IMR-90 (cell line): ENCODE measurements around the gene CD93. TPM values are rescaled to one million over a fixed set of nuclear protein-coding genes. Genes with fewer than 3 reads are reported as not detected.

Experiments
- ATAC-seq: fragments of 200-7000 bp; cut with Tn5 transposase; 2 replicates; pipeline ENCODE4 v1.9.1; 2020; ENCODE audit warnings: low read depth, mild to moderate bottlenecking, moderate library complexity
- BruUV-seq: library from RNA; stranded (reverse); fragments of 400-500 nt; replicated peaks from 2 replicates; lab custom pipeline; 2021; lab: Mats Ljungman, UMichigan
- CTCF ChIA-PET: fragments of 300-600 bp; formaldehyde crosslinking; extraction: SDS; loops from one replicate; lab custom pipeline; 2021; ENCODE audit warnings: antibody characterized with exemption; lab: Yijun Ruan, JAX
- POLR2A ChIA-PET: fragments of 300-600 bp; sonication (Branson Sonifier 250); formaldehyde crosslinking; loops from one replicate; lab custom pipeline; 2022; ENCODE audit warnings: antibody characterized with exemption; ENCODE audit not compliant: unreplicated experiment; lab: Charles Lee
- DNase-seq: peaks from one replicate; pipeline ENCODE4 v3.0.0; 2013
- H2AFZ ChIP-seq: replicated peaks from 2 replicates; pipeline ENCODE3; 2013; ENCODE audit warnings: low read length, mild to moderate bottlenecking; ENCODE audit not compliant: poor library complexity
- H2AK5ac ChIP-seq: 2 replicates; pipeline ENCODE4 v1.6.1; 2013; ENCODE audit warnings: low read depth, low read length, inconsistent platforms
- H2AK9ac ChIP-seq: replicated peaks from 2 replicates; pipeline ENCODE3; 2013; ENCODE audit warnings: mild to moderate bottlenecking, low read depth, low read length, moderate library complexity; ENCODE audit not compliant: poor library complexity
- H2BK120ac ChIP-seq: 2 replicates; pipeline ENCODE4 v1.6.1; 2013; ENCODE audit warnings: low read depth, low read length, inconsistent platforms
- H2BK15ac ChIP-seq: 3 replicates; pipeline ENCODE4 v1.6.1; 2013; ENCODE audit warnings: low read depth, low read length, inconsistent platforms
- H2BK20ac ChIP-seq: 2 replicates; pipeline ENCODE4 v1.6.1; 2013; ENCODE audit warnings: low read depth, mild to moderate bottlenecking, inconsistent platforms, low read length, moderate library complexity
- H2BK5ac ChIP-seq: 2 replicates; pipeline ENCODE4 v1.6.1; 2013; ENCODE audit warnings: mild to moderate bottlenecking, low read depth, low read length, inconsistent platforms; ENCODE audit not compliant: poor library complexity, severe bottlenecking
- H3K14ac ChIP-seq: replicated peaks from 2 replicates; pipeline ENCODE4 v1.6.1; 2013; ENCODE audit warnings: low read depth, low read length, inconsistent platforms
- H3K18ac ChIP-seq: 2 replicates; pipeline ENCODE4 v1.6.1; 2013; ENCODE audit warnings: low read depth, low read length, control low read depth
- H3K23ac ChIP-seq: 2 replicates; pipeline ENCODE4 v1.6.1; 2013; ENCODE audit warnings: low read depth, low read length, inconsistent platforms
- H3K27ac ChIP-seq: 2 replicates; pipeline ENCODE4 v1.5.1; 2013; ENCODE audit warnings: mild to moderate bottlenecking, control low read depth, low read length; ENCODE audit not compliant: insufficient read depth
- H3K27me3 ChIP-seq: 2 replicates; pipeline ENCODE4 v1.6.1; 2013; ENCODE audit warnings: low read length; ENCODE audit not compliant: control insufficient read depth, insufficient read depth
- H3K36me3 ChIP-seq: 2 replicates; pipeline ENCODE4 v1.6.1; 2013; ENCODE audit warnings: low read length, mixed read lengths; ENCODE audit not compliant: control insufficient read depth, insufficient read depth
- H3K4ac ChIP-seq: 2 replicates; pipeline ENCODE4 v1.6.1; 2013; ENCODE audit warnings: low read depth, low read length, inconsistent platforms
- H3K4me1 ChIP-seq: 2 replicates; pipeline ENCODE4 v1.6.1; 2013; ENCODE audit warnings: low read length, mixed read lengths; ENCODE audit not compliant: control insufficient read depth, insufficient read depth
- H3K4me2 ChIP-seq: 2 replicates; pipeline ENCODE4 v1.6.1; 2013; ENCODE audit warnings: low read depth, mild to moderate bottlenecking, control low read depth, low read length, moderate library complexity
- H3K4me3 ChIP-seq: 2 replicates; pipeline ENCODE4 v1.5.1; 2013; ENCODE audit warnings: low read depth, mild to moderate bottlenecking, control low read depth, low read length, moderate library complexity; ENCODE audit not compliant: insufficient read depth
- H3K56ac ChIP-seq: 2 replicates; pipeline ENCODE4 v1.6.1; 2013; ENCODE audit warnings: low read length, inconsistent platforms; ENCODE audit not compliant: insufficient read depth; ENCODE audit errors: extremely low read depth
- H3K79me1 ChIP-seq, 2 experiments: 2 replicates each; pipeline ENCODE4 v1.6.1; 2013; ENCODE audit warnings: low read length in 2 of 2, inconsistent platforms in 1 of 2, low read depth in 1 of 2
- H3K9ac ChIP-seq: 2 replicates; pipeline ENCODE4 v1.6.1; 2013; ENCODE audit warnings: low read depth, low read length, control low read depth
- H3K9me1 ChIP-seq: 2 replicates; pipeline ENCODE4 v1.6.1; 2013; ENCODE audit warnings: low read length, inconsistent platforms; ENCODE audit not compliant: insufficient read depth
- H3K9me3 ChIP-seq: 2 replicates; pipeline ENCODE4 v1.6.1; 2013; ENCODE audit warnings: low read length; ENCODE audit not compliant: control insufficient read depth, insufficient read depth
- H4K20me1 ChIP-seq: 2 replicates; pipeline ENCODE4 v1.6.1; 2013; ENCODE audit warnings: low read length, inconsistent platforms; ENCODE audit not compliant: insufficient read depth
- H4K5ac ChIP-seq: 2 replicates; pipeline ENCODE4 v1.6.1; 2013; ENCODE audit warnings: mild to moderate bottlenecking, low read depth, low read length, control low read depth
- H4K8ac ChIP-seq, 2 experiments: 2 replicates each; pipeline ENCODE4 v1.6.1; 2013; ENCODE audit warnings: low read depth in 2 of 2, low read length in 2 of 2, control low read depth in 1 of 2, inconsistent platforms in 1 of 2
- H4K91ac ChIP-seq: 2 replicates; pipeline ENCODE4 v1.6.1; 2013; ENCODE audit warnings: low read depth, low read length, inconsistent platforms; ENCODE audit not compliant: insufficient read depth
- BHLHE40 ChIP-seq: fragments of 150-350 bp; IDR thresholded peaks from 2 replicates; pipeline ENCODE4 v1.6.1; 2016; ENCODE audit warnings: mild to moderate bottlenecking, low read depth, low read length
- WGBS, 2 experiments: methylation state at CpG; one replicate each; pipeline versions ENCODE4 v1.1.5 to v1.1.7; 2013; ENCODE audit warnings: missing lambda C conversion rate in 2 of 2; ENCODE audit not compliant: insufficient read length in 1 of 2; ENCODE audit errors: extremely low coverage in 2 of 2; 5-methylcytosine and 5-hydroxymethylcytosine counted together
- dilution Hi-C: fragments of 300-500 bp; cut with HindIII; formaldehyde crosslinking; loops from one replicate; pipeline ENCODE4 v1.14.3; 2018; ENCODE audit warnings: low sequenced_read_pairs; ENCODE audit not compliant: unreplicated experiment
- in situ Hi-C: fragments of 300-500 bp; cut with MboI; formaldehyde crosslinking; loops from 3 replicates; pipeline ENCODE4 v1.14.3; 2019; ENCODE audit warnings: low sequenced_read_pairs, inconsistent platforms, mixed read lengths
- intact Hi-C: fragments of 100-400 bp; cut with micrococcal nuclease; formaldehyde crosslinking; loops from 2 replicates; pipeline ENCODE4 v1.10.0; 2022
- polyA plus RNA-seq, 3 experiments: library from polyadenylated mRNA; depleted of rRNA; stranded (reverse); fragments of >200 nt; gene quantifications; 2 replicates each; pipeline ENCODE4 v1.2.3, GENCODE V29; 2012; ENCODE audit warnings: low replicate concordance in 1 of 3
- total RNA-seq: library from RNA; depleted of rRNA; stranded (reverse); fragments of >200 nt; gene quantifications from 2 replicates; pipeline ENCODE4 v1.2.3, GENCODE V29; 2012
- TF ChIP-seq, protein P1 (sequence below): conservative IDR thresholded peaks from 2 replicates; pipeline ENCODE4 v1.5.1; 2012; ENCODE audit warnings: mild to moderate bottlenecking, low read depth, low read length, improper control_type of control experiment

The CD93 gene
- total and polyA plus RNA-seq, 2 of the 4 experiments (the other 2 are of a cell fraction), result under 0.01 to 0.02 TPM

GRCh38 chr20:23058240-23058639, 27.9 kb downstream of the CD93 start:
- Histone ChIP-seq H3K56ac (no peak overlapping the region), H3K9me1 (0 out of 2 replicates have a peak, but pooled peaks cover 2% of the 10 kb centered on the region), H3K27me3 (peaks cover 17% of the 10 kb centered on the region), H4K5ac (no peak overlapping the region), H3K36me3 (no peaks in the 10 kb centered on the region), H3K4me1 (peaks cover 10% of the 10 kb centered on the region; the same call in 1 of the 2 replicates), H2BK5ac (no peak overlapping the region), H4K91ac (no peak overlapping the region), H3K4me2 (no peak overlapping the region), H4K20me1 (no peaks in the 10 kb centered on the region), H3K79me1 (no peaks in the 10 kb centered on the region), H3K9ac (no peak overlapping the region), H3K27ac (no peak overlapping the region), H3K4ac (no peak overlapping the region), H2AFZ (no peak overlapping the region), H2AK5ac (no peak overlapping the region), H2BK15ac (no peak overlapping the region), H3K14ac (no peak overlapping the region), H3K9me3 (no peaks in the 10 kb centered on the region), H3K4me3 (no peak overlapping the region), H2BK120ac (no peak overlapping the region), H4K8ac (no peak overlapping the region), H3K18ac (no peak overlapping the region), H3K23ac (no peak overlapping the region), H2AK9ac (no peak overlapping the region), H2BK20ac (no peak overlapping the region)
- dilution Hi-C loops (no loop called here), intact Hi-C loops (no loop called here), in situ Hi-C loops (loop anchor here (10.0 kb wide), 1 partner anchor 287 kb away; no protein-coding TSS in a partner anchor)
- WGBS, 2 experiments, result no CpG with 5 or more reads among the region's 1 CpG
- ATAC-seq (no peak), DNase-seq (no peak)
- TF ChIP-seq, protein P1, sequence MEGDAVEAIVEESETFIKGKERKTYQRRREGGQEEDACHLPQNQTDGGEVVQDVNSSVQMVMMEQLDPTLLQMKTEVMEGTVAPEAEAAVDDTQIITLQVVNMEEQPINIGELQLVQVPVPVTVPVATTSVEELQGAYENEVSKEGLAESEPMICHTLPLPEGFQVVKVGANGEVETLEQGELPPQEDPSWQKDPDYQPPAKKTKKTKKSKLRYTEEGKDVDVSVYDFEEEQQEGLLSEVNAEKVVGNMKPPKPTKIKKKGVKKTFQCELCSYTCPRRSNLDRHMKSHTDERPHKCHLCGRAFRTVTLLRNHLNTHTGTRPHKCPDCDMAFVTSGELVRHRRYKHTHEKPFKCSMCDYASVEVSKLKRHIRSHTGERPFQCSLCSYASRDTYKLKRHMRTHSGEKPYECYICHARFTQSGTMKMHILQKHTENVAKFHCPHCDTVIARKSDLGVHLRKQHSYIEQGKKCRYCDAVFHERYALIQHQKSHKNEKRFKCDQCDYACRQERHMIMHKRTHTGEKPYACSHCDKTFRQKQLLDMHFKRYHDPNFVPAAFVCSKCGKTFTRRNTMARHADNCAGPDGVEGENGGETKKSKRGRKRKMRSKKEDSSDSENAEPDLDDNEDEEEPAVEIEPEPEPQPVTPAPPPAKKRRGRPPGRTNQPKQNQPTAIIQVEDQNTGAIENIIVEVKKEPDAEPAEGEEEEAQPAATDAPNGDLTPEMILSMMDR, result 0 out of 2 replicates have a peak, but pooled peaks have one; percentile 1
- no peak for TF ChIP-seq BHLHE40
- CTCF ChIA-PET, result no interaction called here
- BruUV-seq, result no TSS peak
- POLR2A ChIA-PET, result no interaction called here
